Measurements from ENCODE around the gene IGHMBP2. TPM values are rescaled to one million over a fixed set of nuclear protein-coding genes. Genes with fewer than 3 reads are reported as not detected.
"Not testable (repeated sequence)": the region's sequence is repeated elsewhere in the genome, so short reads cannot be mapped to it uniquely, and the experiment has no call there.

The IGHMBP2 gene
- polyA plus RNA-seq, 3 donors = 14.6 to 22.5 (median 18.6) TPM

GRCh38 chr11:68960294-68961071, 56.8 kb downstream of the IGHMBP2 start:
- DNase-seq = no peak

DNA sequence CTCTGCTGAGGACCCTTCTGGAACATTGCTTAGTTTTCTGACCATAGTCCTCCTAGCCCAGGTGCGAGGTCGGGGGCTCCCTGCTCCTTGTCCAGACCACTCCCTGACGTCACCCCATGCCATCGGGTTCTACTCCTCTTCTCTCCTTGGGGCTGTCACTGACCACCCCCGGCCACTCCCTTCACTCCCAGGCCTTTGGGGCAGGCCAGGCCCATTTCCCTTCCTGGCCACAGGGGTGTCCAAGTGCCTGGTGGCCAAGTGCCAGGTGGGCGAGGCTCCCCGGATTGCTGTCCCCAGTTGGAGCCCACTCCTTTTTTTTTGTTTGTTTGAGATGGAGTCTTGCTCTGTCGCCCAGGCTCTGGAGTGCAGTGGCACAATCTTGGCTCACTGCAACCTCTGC, 57.6 kb downstream of the IGHMBP2 start:
- no peak for DNase-seq

DNA sequence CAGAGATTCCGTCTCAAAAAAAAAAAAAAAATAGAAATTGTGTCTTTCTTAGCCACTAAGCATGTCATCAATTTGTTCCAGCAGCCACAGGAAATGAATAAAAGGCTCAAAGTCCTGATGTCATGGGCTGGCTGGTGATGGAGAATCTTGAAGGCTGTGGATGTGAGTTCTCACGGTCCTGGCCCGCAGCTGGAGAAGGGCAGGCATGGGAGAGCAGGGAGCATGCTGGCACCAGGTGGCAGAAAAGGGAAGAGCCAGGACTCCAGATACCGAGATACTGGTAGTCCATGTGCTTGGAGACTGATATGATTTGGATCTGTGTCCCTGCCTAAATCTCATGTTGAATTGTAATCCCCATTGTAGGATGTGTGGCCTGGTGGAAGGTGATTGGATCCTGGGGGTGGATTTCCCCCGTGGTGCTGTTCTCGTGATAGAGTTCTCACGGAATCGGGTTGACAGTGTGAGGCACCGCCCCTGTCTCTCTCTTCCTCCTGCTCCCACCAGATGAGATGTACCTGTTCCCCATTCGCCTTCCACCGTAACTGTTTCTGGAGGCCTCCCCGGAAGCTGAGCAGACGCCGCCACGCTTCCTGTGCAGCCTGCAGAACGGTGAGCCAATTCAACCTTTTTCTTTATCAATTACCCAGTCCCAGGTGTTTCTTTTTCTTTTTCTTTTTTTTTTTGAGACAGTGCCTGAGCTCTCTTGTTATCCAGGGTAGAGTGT, 59.0 kb downstream of the IGHMBP2 start:
- DNase-seq = no peak

DNA sequence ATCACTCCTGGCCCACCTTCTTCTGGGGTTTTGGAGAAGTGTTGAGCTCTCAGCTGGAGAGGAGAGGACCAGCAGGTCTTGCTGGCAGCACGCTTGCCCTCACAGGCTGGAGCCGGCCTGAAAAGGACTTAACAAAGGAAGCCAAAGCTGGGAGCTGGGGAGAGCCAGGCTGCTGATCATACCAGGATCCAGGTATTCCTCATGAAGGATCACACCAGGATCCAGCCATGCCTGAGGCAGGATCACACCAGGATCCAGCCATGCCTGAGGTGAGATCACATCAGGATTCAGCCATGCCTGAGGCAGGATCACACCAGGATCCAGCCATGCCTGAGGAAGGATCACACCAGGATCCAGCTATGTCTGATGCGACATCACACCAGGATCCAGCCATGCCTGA, 60.1 kb downstream of the IGHMBP2 start:
- no peak for DNase-seq

GRCh38 chr11:68965901-68966853, 62.5 kb downstream of the IGHMBP2 start:
- no peak for DNase-seq

DNA sequence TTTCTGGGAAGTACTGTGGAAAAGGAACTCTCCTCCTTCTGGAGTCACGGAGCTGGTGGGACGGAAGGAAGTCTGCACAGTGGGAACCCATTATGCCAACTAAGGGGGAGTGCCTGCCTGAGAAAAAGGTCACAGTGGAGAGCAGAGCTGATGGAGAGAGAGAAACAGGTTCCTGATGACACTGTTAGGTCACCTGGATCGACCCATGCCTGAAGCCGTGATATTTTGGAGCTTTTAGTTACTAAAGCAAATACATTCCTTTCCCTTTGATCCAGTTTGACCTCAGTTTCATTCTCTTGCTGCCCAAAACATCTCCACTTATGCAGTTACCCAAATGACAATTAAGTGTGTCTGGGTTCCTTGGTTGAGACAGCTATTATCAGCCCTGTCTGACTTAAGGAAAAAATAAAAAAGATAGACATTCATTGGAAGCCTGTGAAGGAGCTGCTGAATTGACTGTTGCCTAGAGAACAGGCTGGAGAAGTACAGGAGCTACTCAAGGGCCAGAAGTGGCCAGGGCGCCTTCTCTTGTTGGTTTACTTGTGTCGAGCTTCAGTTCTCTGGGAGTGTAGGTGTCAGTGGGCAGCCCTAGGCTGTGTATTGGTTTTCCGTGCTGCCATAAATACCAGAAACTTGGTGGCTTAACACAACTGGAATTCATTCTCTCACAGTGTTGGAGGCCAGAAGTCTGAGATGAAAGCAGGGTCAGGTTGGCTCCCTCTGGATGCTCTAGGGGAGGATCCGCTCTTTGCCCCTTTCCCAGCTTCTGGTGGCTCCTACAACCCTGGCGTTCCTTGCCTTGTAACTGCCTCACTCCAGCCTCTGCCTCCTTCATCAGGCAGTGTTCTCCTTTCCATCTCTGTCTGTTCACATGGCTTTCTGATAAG, 63.4 kb downstream of the IGHMBP2 start:
- DNase-seq = no peak

- no peak for DNase-seq
These were observed 64.9 kb downstream of the IGHMBP2 start for GRCh38 chr11:68968306-68969250.

DNA sequence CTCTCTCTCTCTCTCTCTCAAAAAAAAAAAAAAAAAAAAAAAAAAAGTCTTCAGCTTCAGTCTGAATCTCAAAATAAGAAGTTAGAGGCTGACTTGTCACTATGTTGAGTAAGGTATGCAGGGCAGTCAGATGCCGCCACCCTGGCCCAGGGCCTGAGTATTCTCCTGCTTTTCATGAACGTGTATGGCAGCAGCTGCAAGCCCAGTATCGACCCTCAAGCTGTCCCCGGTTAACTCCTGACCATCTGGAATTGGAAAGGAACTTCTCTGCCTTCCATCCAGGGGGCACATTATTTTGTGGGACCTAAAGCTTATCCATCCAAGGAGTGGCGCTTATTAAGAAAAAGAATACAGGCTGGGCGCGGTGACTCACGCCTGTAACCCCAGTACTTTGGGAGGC, 65.7 kb downstream of the IGHMBP2 start:
- DNase-seq = no peak

DNA sequence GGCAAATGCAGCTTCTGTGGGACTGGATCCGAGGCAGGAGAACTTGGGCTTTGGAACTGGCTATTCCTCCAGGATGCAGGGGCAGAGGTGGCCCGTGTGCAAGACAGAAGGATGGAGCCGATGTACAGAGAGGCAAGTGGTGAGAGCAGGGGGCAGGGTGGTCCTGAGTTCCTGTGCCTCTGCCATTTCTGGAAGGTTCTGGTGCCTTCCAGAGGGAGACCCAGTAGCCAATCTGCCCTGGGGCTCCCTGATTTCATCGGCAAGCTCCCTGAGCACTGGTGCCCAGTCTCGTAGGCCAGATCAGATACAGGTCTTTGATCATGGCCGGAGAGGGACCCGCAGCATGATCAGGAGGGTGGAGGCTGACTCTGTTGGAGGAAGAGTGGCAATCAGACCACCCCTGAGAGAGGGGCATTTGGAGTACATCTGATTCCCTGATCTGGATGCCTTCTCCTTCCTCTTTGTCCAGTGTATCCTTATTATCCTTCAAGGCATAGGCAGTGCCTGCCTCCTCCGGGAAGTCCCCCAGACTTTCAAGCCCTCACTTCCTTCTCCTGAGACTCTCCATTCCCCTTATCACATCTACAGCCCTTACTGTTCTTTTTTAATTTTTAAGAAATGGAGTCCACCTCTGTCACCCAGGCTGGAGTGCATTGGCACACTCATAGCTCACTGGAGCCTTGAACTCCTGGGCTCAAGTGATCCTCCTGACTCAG, 67.4 kb downstream of the IGHMBP2 start:
- no peak for DNase-seq

- no peak for DNase-seq
These were observed 69.5 kb downstream of the IGHMBP2 start for GRCh38 chr11:68973219-68973618.

- DNase-seq = not testable (repeated sequence)
These were observed 70.0 kb downstream of the IGHMBP2 start for GRCh38 chr11:68973706-68974105.

- DNase-seq = no peak
These were observed 70.9 kb downstream of the IGHMBP2 start for GRCh38 chr11:68974421-68975194.

- no peak for DNase-seq
These were observed 72.4 kb downstream of the IGHMBP2 start for GRCh38 chr11:68976095-68976494.

DNA sequence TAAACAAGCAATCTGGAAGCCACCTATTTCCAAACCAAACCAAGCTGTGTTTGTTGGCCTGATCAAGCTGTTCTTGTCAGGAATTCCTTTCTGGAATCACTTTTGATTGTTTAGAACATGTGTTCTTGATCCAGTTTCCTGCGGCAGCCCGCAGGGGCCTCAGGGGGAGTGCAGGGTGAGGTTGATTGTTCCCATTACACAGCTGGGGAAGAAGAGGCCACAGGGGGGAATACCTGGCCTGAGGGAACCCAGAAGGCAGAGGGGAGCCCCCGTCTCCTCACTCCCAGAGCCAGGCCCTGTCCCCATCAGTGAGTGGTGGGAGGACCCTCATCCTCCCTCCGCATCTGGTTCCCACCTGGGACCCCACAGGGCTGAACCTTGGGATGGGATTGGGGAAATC, 72.9 kb downstream of the IGHMBP2 start:
- no peak for DNase-seq

DNA sequence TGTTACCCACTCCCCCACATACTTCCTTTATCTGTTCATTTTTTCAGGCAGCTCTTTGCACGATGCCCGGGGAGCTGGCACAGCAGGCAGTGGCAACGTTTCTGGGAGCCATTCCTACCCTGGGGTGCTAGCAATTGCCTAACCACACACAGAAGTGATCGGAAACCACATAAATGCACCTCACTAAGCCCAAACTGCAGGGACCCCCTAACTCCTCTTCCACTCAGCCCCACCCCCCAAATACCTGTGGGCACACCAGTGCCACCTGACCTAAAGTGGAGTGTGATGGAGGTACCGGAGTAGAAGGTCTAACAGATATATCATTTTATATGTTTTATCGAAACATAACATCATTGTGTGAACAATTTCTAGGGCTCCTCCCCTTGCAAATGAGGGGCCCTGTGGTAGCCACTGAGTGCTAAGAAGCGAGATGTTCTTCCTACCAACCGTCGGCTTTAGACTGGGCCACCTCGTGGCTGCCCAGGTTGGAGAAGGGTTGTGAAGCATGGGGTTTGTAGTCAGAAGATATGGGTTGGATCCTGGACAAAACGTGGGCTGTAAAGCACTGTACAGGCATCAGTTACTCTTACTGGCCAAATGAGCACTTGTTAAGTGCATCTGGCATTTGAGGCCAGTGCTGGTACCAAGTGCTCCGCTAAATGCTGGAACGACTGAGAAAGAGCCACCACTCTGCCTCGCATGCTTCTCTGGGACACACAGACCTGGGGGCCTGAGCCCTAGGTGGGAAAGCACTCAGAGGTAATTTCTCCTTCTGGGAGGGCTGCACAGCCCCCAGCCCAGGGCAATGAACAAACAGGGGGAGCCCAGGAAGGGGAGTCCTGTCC, 74.3 kb downstream of the IGHMBP2 start:
- no peak for DNase-seq

- DNase-seq = no peak
These were observed 74.9 kb downstream of the IGHMBP2 start for GRCh38 chr11:68978626-68978930.

- DNase-seq = no peak
These were observed 75.4 kb downstream of the IGHMBP2 start for GRCh38 chr11:68978931-68979594.
